Breast epithelium (tissue), 4 donors: ENCODE data around the gene FIBCD1. TPM values are rescaled to one million over a fixed set of nuclear protein-coding genes. Genes with fewer than 3 reads are reported as not detected.

ENCODE experiments used
- DNase-seq, 2 donors: peaks; one replicate each; pipeline ENCODE4 v3.0.0-alpha.2; 2019; ENCODE audit warnings: low spot score in 2 of 2
- H3K27ac ChIP-seq, 2 donors: fragments of 200-600 bp; sonication (generic) in 1 of 2; one replicate each; pipeline ENCODE4 v1.5.1; 2016 to 2019; ENCODE audit warnings: mild to moderate bottlenecking in 1 of 2
- H3K27me3 ChIP-seq, 2 donors: fragments of 200-600 bp; sonication (generic) in 1 of 2; one replicate each; pipeline versions ENCODE4 v1.5.1 to v1.6.0; 2017 to 2019; ENCODE audit warnings: control low read depth in 1 of 2, mild to moderate bottlenecking in 1 of 2
- H3K36me3 ChIP-seq: fragments of 200-600 bp; one replicate; pipeline ENCODE4 v1.5.1; 2019
- H3K4me1 ChIP-seq, 2 donors: fragments of 200-600 bp; sonication (generic); one replicate each; pipeline ENCODE4 v1.5.1; 2016 to 2019; ENCODE audit warnings: control low read depth in 1 of 2
- H3K4me3 ChIP-seq, 3 donors: fragments of 200-600 bp; sonication (generic); 1 replicate in 2 of 3; 2 replicates in 1 of 3; pipeline ENCODE4 v1.5.1; 2016 to 2019; ENCODE audit warnings: mild to moderate bottlenecking in 3 of 3, moderate library complexity in 2 of 3
- H3K9me3 ChIP-seq, 2 donors: fragments of 200-600 bp; sonication (generic) in 1 of 2; one replicate each; pipeline ENCODE4 v1.5.1; 2016 to 2019; ENCODE audit warnings: control low read depth in 1 of 2
- POLR2A ChIP-seq: fragments of 450-650 bp; IDR thresholded peaks from one replicate; pipeline ENCODE4 v1.6.1; 2016; ENCODE audit warnings: antibody characterized with exemption, mild to moderate bottlenecking, moderate library complexity
- POLR2AphosphoS5 ChIP-seq, 3 donors: sonication (generic); formaldehyde crosslinking; IDR thresholded peaks; one replicate each; pipeline ENCODE4 v1.6.1; 2017; ENCODE audit warnings: antibody characterized with exemption in 3 of 3
- intact Hi-C: fragments of 100-400 bp; cut with DNase I; formaldehyde crosslinking; loops from one replicate; pipeline ENCODE4 v1.15.1; 2023; ENCODE audit warnings: low total_unique reads
- total RNA-seq, 3 donors: library from RNA; depleted of rRNA; stranded (reverse); fragments of >200 nt; gene quantifications; one replicate each; pipeline ENCODE4 v1.1.0, GENCODE V29; 2016
- TF ChIP-seq, protein P1 (sequence below), 3 donors: fragments of 450-650 bp; IDR thresholded peaks; one replicate each; pipeline ENCODE4 v1.5.1; 2016 to 2017; ENCODE audit warnings: antibody characterized with exemption in 3 of 3, mild to moderate bottlenecking in 3 of 3, moderate library complexity in 3 of 3

The FIBCD1 gene
- total RNA-seq, 3 donors from 2014 or later: 0.16 to 0.44 TPM; not detected in 1

DNA sequence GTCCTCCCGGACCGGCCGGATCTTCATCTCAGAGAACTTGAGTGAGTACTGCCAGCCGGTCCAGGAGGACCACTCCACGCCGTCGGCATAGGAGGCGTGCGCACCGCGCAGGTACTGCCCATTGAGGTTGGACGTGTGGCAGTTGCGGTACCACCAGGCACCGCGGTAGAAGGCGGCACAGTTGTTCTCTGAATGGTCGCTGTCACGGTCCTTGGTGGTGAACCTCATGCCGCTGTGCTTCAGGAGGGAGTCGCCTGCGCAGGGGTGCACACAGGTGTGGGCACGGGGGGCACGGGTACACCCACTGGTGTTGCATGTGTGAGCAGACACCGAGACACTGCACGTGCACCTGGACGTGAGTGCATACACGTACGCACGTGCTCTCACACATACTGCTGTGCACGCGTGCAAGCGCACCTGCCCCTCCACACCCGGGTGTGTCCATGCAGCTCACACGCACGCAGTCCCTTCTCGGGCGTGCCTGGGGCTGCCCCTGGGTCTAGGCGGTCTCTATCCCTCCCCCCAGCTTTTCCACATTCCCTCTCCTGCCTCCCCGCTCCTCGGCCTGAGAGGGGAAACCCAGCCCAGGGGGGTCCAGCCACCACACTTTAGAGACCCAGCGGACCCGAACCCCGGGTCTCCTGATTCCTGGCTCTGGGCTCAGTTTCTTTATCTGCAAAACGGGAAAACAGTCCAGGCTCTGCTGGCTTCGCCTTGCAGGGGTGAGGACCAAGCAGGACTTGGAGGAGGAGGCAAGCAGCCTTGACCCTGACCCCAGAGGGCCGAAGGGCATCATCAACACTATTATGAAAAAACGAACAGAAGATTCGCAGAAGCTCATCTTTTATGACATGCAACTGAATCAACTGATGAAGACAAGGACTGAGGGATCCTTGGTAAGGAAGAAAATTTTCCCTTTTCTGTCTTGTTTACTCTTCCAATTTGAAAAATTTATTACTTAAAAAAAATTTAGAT, 34.7 kb downstream of the FIBCD1 start:
- H3K27ac ChIP-seq: no peak overlapping the region
- TF ChIP-seq, protein P1, sequence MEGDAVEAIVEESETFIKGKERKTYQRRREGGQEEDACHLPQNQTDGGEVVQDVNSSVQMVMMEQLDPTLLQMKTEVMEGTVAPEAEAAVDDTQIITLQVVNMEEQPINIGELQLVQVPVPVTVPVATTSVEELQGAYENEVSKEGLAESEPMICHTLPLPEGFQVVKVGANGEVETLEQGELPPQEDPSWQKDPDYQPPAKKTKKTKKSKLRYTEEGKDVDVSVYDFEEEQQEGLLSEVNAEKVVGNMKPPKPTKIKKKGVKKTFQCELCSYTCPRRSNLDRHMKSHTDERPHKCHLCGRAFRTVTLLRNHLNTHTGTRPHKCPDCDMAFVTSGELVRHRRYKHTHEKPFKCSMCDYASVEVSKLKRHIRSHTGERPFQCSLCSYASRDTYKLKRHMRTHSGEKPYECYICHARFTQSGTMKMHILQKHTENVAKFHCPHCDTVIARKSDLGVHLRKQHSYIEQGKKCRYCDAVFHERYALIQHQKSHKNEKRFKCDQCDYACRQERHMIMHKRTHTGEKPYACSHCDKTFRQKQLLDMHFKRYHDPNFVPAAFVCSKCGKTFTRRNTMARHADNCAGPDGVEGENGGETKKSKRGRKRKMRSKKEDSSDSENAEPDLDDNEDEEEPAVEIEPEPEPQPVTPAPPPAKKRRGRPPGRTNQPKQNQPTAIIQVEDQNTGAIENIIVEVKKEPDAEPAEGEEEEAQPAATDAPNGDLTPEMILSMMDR (IDR thresholded peaks at IDR 0.05): no peak
- TF ChIP-seq POLR2AphosphoS5 (IDR thresholded peaks at IDR 0.05) (no peak), POLR2A (no peak)
- DNase-seq: no peak
- H3K27me3 ChIP-seq: peaks cover 3 to 19% of the 10 kb centered on the region in 2 donors
- H3K9me3 ChIP-seq: no peaks in the 10 kb centered on the region
- no peaks in the 10 kb centered on the region for H3K4me1 ChIP-seq
- no peaks in the 10 kb centered on the region for H3K36me3 ChIP-seq
- intact Hi-C loops: no loop called here
- H3K4me3 ChIP-seq: no peak overlapping the region

DNA sequence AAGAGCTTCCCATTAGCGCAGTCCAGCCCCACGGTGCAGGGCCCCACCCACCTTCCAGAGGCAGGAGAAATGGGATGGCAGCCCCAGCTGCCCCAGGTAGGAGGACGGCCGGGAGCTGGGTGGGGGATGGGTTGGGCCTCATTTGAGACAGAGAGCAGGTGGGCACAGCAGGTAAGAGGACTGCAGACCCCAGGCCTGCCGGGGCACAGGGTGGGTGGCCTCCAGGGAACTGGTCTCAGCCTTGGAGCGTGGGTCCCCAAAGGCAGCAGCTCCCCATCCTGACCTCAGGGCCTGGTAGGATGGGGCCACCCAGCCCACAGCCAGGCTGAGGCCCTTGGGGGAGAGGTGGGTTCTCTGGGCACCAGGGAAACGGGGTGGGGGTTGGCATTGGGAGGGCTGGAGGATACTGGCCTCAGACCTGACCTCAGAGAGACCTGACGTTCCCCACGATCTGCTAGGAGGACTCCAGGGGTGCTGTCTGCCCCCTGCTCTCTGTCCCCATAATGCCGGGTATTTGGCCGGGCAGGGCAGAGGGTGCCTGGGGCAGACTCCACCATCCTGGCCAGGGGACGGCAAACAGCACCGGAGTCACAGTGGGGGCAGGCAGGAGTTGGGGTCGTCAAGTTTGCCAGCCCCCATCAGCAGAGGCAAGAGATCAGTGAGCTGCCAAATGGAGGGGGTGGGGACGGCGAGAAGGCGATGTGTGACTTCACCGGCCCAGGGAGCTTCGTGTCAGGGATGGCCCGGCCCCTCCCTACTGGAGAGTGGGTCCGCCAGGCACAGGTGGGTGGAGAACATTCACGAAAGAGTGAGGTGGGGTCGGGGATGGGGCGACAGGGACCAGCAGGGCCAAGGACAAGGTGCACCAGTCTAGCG, 35.6 kb downstream of the FIBCD1 start:
- no peak overlapping the region for H3K4me3 ChIP-seq
- TF ChIP-seq, protein P1 (IDR thresholded peaks at IDR 0.05): no peak
- no peak for TF ChIP-seq POLR2A
- no peak for TF ChIP-seq POLR2AphosphoS5 (IDR thresholded peaks at IDR 0.05)
- no peaks in the 10 kb centered on the region for H3K4me1 ChIP-seq
- no peak overlapping the region for H3K27ac ChIP-seq
- H3K27me3 ChIP-seq: peaks cover 3 to 16% of the 10 kb centered on the region in 2 donors
- no peaks in the 10 kb centered on the region for H3K9me3 ChIP-seq
- no peaks in the 10 kb centered on the region for H3K36me3 ChIP-seq
- intact Hi-C loops: no loop called here
- DNase-seq: no peak

DNA sequence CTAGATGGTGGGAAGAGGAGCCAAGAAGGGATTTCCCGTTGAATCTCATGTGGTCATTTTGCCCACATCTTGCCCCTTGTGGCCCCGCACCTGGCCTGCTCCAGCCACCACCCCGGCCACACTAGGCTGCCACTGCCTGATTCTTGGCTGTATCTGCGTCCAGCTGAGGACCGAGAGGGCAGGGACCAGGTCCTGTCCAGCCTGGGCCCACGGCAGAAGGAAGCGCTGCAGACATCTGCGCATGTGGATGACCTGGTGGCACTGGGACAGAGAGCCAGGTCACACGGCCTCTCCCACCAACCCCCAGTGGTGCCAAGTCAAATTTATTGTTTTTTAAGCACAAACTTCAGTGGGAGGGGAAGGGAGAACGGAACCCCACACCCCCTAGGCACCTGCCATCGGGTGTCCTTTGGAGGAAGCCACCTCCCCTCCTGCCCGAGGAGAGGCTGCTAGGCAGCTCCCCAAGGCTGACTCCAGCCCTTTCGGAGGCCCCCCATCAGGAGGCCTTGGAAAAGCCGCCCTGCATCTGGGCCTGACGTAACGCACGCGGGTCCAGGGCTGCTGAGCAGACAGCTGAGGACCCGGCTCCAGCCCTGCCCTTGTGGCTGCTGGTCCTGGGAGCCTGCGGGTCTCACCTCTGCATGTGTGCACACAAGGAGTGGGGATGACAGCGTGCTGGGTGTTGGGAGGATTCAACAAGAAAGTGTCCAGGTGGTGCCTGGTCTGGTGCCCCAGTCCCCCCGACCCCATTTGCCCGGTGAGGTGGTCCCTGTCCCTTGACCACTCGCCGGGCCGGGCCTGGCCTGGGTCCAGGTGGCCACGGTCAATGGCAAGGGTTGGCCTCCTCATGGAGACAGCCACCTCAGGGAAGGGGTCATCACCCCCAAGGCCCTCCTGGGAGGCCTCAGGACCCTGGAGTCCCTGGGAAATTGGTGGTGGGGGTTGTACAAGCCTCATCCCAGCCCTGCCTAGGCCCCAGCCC, 36.6 kb downstream of the FIBCD1 start:
- H3K4me1 ChIP-seq: no peaks in the 10 kb centered on the region
- TF ChIP-seq POLR2AphosphoS5 (IDR thresholded peaks at IDR 0.05): no peak
- no peak for TF ChIP-seq POLR2A
- TF ChIP-seq, protein P1 (IDR thresholded peaks at IDR 0.05): no peak
- no peak overlapping the region for H3K4me3 ChIP-seq
- intact Hi-C loops: no loop called here
- no peak overlapping the region for H3K27ac ChIP-seq
- H3K36me3 ChIP-seq: no peaks in the 10 kb centered on the region
- peaks cover 3 to 22% of the 10 kb centered on the region in 2 donors for H3K27me3 ChIP-seq
- no peak for DNase-seq
- no peaks in the 10 kb centered on the region for H3K9me3 ChIP-seq

DNA sequence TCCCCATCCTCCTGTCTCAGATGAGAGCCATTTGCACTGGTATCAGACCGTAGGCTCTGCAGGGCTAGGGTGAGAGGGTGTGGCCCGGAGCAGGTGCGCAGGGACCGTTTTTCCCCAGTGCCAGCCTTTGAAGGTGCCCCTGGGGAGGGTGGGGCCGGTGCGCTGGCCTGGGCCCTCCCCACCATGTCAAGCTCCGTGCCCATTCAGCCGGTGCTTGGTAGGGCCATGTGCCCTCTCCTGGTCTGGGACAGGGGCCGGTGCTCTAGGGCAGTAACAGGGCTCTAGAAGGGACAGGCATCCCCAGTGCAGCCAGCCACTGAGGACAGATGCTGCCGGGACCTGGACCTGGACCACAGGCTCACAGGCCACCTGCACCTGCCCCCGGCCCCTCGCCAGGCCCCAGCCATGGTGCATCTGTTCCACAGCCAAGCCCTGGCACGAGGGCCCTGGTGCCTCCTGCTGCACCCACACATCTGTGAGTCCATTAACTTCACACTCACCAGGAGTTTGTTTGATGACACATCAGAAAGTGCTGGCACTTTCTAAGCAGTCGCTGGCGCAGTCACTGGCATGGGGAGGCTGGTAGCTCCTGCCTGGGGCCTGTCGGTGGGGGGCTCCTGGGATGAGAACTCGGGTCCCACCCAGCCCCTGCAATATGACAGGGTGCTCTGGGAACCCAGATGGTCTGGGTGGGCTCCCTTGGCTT, 37.4 kb downstream of the FIBCD1 start:
- Histone ChIP-seq H3K4me1 (no peaks in the 10 kb centered on the region), H3K9me3 (no peaks in the 10 kb centered on the region), H3K27me3 (peaks cover 3 to 22% of the 10 kb centered on the region in 2 donors), H3K36me3 (no peaks in the 10 kb centered on the region), H3K27ac (no peak overlapping the region), H3K4me3 (no peak overlapping the region)
- intact Hi-C loops: no loop called here
- no peak for DNase-seq
- TF ChIP-seq, protein P1 (IDR thresholded peaks at IDR 0.05): no peak
- no peak for TF ChIP-seq POLR2AphosphoS5 (IDR thresholded peaks at IDR 0.05)
- no peak for TF ChIP-seq POLR2A
